Measurements from ENCODE around the gene UNC13C.

Gene UNC13C

DNA sequence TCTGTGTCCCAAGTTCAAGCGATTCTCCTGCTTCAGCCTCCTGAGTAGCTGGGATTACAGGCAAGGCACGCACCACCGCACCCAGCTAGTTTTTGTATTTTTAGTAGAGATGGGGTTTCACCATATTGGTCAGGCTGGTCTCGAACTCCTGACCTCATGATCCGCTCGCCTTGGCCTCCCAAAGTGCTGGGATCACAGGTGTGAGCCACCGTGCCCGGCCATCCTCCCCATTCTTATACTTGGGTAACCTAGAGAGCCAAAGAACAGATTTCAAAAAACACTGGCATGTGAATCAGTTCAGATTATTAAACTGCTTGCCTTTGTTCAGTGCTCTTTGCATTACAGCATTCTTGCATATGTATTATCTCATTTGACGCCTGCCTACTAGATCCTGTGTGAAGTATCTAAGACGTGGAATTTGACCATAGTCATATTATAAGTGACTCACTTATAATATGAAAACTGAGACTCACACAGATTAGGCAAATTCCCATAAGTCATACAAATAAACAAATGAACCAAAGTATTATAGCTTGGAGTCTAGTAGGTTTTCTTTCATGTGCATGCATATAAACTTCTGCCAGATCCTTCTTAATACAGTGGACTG is 123.5 kb downstream of the UNC13C start:
- DNase-seq (ENCODE audit: insufficient read length, low spot score) = no peak
- no peak for FAIRE-seq

DNA sequence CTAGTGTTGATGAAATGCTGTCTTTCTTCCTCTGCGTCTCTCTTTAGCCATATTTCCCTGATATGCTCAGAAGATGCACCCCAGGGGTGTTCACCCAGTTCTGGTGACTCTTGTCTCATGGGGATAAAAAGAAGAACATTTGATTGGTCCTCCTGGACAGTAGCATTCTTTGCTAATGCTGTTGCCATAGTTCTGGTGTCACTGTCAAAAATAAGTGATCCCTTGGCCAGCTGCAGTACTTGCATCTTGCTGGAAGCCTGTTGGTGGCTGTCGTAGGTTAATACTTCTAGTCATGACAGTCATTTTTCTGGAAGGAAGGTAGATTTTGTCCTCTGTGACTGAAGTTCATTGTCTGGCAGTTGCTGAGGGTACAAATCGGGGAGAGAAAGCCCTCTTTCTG is 124.5 kb downstream of the UNC13C start:
- FAIRE-seq (no peak), DNase-seq (ENCODE audit: insufficient read length, low spot score) (no peak)

DNA sequence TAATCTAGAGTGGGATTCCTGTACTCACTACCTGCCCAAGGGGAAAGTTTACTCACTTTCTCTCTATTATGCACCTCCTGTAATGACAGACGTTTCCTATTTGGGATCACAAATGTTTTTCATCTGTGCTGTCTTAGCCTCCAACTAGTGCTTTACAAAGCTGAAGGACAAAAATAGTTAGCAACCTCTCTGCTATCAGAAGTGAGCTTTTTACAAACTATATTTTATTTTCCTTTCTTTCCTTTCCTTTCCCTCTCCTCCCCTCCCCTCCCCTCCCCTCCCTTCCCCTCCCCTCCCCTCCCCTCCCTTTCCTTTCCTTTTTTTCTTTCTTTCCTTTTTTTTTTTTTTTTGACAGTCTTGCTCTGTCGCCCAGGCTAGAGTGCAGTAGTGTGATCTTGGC is 130.8 kb downstream of the UNC13C start:
- FAIRE-seq (no peak), DNase-seq (ENCODE audit: insufficient read length, low spot score) (no peak)

DNA sequence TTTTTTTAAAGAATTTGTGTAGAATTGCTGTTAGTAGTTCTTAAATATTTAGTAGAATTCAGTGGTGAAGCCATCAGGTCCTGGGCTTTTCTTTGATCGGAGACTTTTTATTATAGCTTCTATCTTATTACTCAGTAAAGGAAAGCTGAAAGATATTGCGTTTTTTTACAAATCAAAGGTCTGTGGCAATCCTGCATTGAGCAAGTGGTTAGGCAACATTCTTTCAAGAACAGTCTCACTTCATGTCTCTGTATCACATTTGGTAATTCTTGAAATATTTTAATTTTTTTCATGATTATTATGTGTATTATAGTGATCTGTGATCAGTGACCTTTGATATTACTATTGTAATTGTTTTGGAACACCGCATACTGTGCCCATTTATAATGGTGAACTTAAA is 140.8 kb downstream of the UNC13C start:
- no peak for FAIRE-seq
- no peak for DNase-seq (ENCODE audit: insufficient read length, low spot score)

DNA sequence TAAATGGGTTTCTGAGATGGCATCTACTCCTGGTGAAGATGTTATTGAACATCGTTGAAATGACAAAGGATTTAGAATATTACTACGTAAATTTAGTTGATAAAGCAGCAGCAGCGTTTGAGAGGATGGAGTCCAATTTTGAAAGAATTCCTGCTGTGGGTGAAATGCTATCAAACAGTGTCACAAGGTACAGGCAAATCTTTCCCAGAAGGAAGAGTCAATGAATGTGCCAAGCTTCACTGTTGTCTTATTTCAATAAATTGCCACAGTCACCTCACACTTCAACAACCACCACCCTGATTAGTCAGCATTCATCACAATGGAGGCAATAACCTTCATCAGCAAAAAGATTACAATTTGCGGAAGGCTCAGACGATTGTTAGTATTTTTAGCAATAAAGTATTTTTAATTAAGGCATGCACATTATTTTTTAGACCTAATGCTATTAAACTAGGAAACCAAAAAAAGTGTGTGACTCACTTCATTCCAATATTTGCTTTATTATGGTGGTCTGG is 142.8 kb downstream of the UNC13C start:
- FAIRE-seq (no peak), DNase-seq (ENCODE audit: insufficient read length, low spot score) (no peak)

DNA sequence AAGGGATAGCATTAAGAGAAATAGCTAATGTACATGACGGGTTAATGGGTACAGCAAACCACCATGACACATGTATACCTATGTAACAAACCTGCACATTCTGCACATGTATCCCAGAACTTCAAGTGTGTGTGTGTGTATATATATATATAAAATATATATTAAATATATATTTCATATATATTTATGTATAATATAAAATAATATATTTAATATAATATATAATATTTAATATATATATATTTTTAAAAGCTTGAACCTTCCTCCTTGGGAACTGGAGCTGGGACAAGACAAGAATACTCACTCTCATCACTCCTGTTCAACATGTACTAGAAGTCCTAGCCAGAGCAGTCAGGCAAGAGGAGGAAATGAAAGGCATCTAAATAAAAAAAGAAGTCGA is 149.3 kb downstream of the UNC13C start:
- FAIRE-seq = no peak
- no peak for DNase-seq (ENCODE audit: insufficient read length, low spot score)

DNA sequence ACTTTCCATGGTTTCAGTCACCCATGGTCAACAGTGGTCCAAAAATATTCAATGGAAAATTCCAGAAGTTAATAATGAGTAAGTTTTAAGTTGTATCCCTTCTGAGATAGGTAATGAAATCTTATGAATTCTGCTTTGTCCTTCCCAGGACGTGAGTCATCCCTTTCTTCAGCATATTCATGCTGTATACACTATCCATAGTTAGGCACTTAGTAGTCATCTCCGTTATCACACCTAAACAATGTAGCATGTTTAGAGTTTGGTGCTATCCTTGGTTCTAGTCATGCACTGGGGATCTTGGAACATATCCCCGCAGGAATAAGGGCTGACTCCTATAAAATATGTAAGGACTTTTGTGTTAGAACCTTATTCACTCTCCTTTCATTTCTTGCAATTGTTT is 153.2 kb downstream of the UNC13C start:
- FAIRE-seq (no peak), DNase-seq (ENCODE audit: insufficient read length, low spot score) (no peak)

DNA sequence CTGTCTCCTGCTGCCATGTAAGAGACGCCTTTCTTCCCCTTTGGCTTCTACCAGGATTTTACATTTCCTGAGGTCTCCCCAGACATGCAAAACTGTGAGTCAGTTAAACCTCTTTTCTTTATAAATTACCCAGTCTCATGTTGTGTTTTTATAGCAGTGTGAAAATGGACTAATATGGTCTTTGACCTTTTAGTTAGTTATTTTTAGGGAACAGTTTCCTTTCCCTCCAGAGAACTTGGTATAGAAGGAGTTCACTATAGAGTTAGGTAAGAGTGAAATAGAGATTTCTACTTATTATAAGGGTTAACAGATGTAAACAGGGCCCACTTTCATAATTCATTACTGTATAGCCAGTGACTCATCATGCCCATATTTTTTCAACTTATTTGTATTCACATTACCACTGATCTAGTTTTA is 170.9 kb downstream of the UNC13C start:
- FAIRE-seq (no peak), DNase-seq (ENCODE audit: insufficient read length, low spot score) (no peak)

DNA sequence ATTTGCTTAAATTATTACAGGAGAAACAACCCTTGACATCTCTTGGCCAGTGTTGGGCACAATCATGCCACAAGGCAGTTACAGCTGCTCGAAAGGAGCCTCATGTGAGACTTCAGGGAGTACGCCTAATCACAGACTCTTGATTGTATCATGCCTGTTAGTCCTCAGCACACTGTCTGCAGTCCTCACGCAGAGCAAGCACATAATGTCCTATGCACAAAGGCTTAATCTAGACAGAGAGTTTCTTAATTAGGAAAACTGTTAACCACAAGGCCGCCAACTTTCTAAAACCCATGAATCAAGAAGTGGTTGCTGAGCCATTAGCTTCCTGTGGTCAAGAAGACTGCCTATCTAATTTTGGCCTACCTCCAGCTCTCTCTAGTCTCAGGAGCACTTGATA is 172.0 kb downstream of the UNC13C start:
- FAIRE-seq = no peak
- no peak for DNase-seq (ENCODE audit: insufficient read length, low spot score)

DNA sequence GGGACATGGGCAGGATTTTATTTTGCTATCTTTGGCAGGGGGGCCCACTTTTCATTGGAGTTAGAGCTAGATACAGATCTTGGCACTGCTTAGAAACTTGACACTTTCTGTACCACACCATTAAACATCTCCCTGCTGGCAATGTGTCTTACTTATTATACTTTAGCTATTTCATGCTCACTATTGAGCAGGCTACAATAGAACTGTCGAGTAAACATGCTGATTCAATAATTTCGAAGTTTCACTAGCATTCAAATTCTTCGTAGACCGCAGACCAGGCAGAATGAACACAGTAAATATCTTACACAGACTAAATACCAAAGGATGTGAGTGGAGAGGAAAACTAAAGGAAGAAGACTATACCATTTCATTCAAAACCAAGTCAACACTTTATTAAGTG is 180.8 kb downstream of the UNC13C start:
- no peak for DNase-seq (ENCODE audit: insufficient read length, low spot score)
- no peak for FAIRE-seq

DNA sequence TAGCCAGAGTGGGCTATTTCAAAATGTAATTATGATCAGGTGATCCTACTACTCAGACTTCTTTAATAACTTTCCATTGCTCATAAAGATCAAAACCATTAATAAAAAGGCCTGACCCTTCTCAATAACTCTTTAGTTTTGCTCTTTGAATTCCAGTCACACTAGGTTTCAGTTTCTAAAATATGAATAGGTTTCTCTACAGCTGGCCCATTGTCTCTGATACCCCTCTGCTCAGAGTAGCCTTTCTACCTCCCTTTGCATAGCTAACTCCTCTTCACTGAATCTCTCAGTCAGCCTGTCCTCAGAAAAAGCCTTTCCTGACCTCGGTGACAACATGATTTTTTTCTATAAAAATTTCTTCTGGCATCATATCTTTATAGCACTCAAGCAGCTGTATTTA is 209.1 kb downstream of the UNC13C start:
- no peak for FAIRE-seq
- no peak for DNase-seq (ENCODE audit: insufficient read length, low spot score)

DNA sequence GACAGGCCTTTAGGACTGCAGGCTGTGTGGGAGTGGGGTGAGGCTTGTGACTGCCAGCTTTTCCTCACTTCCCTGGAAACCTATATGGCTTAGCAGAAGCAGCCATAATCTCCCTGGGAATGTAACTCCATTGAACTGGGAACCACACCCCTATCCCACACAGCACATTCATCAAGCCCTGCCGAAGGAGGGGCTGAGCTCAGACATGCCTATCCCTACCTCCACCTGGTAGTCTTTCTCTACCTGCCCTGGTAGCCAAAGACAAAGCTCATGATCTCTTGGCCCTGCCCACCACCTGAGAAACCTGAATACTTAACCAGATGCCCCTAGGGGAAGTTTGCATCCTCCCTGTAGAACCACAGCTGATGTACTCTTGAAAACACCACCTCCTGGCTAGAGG is 219.8 kb downstream of the UNC13C start:
- FAIRE-seq (no peak), DNase-seq (ENCODE audit: insufficient read length, low spot score) (no peak)

DNA sequence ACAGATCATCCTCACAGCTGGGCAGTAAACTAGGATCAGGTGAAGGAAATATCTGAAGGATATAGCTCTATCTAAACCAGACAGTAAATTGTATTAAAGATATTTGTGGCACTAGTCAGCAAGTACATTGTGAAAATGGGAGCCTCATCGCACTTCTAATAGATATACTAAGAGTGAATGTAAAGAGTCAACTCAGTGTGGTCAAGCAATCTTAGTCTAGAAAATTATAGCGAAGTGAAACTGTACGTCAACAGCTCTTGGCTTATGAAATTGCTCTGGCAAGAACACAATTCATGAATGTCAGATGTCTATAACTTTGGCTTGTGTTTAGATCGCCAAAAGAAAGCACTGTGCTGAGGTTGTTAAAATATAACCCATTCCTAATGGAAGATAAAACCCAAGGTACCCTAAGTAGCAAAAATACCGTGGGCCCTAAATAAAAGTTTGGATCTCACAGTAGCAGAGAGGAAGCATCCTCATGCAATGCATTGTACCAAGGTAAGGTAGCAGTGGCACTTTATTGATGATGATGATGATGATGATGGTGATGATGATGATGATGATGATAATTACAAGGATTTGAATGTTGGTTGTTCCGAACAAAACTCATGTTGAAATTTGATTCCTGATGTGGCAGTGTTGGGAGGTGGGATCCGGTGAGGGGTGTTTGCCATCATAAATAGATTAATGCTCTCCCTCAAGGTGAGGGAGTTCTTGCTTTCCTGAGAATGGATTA is 228.5 kb downstream of the UNC13C start:
- no peak for FAIRE-seq
- DNase-seq (ENCODE audit: insufficient read length, low spot score) = no peak

DNA sequence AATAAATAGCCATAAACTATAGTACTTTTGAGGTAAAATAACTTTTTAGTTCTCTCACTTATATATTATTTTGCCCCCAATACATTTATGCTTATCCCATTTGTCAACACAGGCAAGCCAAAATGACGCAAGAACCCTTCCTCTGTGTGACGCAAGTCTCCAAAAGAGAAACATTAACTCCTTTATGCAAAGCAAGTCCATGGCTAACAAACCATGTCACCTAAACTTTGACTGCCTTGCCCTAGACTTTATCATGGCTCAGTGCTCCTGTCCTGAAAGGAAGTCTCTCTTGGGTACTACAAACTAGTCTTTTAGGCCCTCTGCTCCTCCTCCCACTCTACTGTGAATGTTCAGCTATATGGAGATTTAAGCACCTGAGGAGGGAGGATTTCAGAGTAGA is 230.5 kb downstream of the UNC13C start:
- no peak for DNase-seq (ENCODE audit: insufficient read length, low spot score)
- FAIRE-seq = no peak

DNA sequence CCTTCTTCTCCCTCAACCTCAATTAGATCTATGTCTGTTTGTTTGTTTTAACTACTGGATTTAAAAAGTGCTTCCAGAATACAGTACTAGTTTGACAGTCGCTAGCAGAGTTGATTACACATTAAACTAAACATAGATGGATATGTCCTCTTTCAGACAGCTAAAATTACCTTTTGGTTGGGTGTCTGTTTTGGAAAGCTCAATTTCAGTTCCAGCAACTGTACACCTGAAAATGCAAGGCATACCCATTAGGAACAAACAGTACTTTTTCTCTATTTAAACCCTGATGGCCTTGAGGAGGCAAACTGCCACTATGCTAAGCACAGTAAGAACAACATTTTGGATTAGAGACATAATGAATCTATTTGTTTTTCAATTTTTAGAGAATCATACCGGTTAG is 234.4 kb downstream of the UNC13C start:
- FAIRE-seq (no peak), DNase-seq (ENCODE audit: insufficient read length, low spot score) (no peak)

DNA sequence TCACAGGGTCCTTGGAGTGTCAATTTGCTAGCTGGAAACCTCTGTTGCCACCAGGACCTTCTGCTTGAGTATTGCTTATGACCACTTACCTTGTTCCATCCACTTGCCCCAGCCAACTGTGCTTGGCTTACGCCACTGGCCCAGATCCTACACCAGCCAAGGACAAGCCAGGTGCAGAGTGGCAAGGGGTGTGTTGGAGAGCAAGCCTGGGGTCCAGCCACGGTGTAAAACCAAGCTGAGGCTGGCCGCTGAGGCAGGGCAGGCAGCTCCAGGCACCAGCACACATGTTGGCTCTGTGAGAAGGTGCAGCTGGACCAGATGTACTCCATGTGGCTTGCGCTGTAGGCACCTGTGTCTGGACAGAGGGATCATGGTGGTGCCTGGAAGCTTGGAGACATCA is 248.2 kb downstream of the UNC13C start:
- no peak for DNase-seq (ENCODE audit: insufficient read length, low spot score)
- FAIRE-seq = no peak

DNA sequence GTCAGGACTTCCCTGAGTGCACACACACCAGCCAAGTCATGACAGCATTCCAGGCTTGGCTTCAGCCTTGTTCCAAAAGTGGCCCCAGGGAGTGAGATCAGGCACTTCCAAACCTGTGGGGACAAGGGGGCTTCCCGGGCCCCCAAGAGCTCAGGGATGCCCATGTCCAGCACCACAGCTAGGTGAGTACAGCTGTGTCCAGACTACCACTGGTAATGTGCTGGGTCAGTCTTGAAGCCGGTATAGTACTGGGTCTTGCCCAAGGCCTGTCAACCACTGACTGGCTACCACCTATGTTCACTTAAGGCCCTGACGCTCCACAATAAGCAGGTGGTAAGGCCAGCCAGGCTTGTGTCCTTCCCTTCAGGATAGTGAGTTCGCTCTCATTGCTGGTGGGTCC is 249.3 kb downstream of the UNC13C start:
- DNase-seq (ENCODE audit: insufficient read length, low spot score) (no peak), FAIRE-seq (no peak)

DNA sequence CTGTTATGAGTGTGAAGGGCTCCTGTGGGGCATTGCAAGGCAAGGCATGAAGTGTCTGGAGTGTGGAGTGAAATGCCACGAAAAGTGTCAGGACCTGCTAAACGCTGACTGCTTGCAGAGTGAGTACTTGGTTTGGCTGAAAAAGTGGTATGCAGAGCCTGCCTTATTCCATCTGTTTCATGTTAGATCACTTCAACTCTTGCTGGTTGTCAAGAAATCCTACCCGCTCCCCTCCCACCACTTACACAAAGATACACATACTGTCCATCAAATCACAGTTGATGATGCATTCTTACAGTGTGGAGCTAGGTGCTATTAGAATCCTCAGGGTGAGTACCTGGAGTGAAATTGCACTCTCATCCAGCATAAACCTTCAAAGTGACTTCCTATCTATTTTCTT is 272.1 kb downstream of the UNC13C start:
- FAIRE-seq (no peak), DNase-seq (ENCODE audit: insufficient read length, low spot score) (no peak)

DNA sequence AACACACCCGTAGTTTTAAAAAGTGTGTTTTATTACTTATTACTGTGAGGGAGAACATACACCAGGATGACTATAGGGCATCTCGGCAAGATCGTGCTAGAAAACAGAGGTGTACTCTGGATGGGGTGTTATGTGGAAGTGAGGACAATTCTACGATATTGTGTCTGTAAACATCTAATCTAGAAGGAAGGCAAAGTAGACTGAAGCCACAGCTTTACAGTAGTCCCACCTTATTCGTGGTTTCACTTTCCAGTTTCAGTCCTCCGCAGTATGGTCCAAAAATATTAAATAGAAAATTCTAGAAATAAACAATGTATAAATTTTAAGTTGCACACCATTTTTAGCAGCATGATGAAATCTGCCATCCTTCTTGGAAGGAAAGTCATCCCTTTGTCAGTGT is 277.9 kb downstream of the UNC13C start:
- no peak for DNase-seq (ENCODE audit: insufficient read length, low spot score)
- FAIRE-seq = no peak

DNA sequence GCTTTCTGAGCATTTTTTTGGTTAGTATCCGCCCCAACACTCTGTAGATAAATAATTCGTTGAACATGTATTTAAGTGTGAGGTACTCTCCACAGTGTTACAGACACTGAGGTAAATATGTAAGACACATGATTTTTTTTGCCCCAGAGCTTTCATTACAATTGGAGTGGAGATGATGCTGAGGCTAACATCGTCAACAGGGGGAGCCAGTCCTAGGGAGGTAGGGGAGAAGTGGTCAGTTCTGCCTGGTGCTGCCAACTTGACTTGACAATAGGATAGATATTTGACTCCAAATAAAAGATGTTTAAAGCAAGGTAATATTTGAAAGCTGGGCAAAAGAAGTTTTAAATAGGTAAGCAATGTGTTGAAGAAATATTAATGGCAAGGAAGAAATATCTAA is 295.7 kb downstream of the UNC13C start:
- no peak for DNase-seq (ENCODE audit: insufficient read length, low spot score)
- FAIRE-seq = no peak

DNA sequence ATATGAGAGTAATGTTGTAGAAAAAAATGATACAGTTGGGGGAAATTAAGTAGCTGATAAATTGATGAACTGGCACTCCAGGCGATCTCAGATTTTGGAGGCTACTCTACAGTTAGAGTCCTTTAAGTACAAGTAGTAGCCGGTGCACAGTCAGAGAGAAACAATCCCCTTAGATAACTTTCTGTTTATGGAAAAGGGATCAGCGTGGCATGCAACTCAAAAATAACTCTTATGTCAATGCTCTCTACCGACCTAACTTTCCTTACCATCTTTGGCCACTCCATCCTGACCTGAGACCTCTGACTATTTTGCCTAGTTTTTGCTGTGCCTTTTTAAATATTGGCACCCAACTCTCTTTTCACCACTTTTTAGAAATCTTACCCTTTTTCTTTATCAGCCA is 299.6 kb downstream of the UNC13C start:
- no peak for FAIRE-seq
- DNase-seq (ENCODE audit: insufficient read length, low spot score) = no peak

DNA sequence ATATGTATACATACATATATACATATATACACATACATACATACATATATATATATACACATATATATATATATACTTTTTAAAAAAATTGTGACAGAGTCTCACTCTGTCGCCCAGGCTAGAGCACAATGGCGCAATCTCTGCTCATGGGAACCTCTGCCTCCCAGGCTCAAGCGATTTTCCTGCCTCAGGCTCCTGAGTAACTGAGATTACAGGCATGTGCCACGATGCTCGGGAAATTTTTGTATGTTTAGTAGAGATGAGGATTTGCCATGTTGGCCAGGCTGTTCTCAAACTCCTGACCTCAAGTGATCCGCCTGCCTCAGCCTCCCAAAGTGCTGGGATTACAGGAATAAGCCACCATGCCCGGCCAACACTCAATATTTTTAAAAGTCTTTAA is 302.5 kb downstream of the UNC13C start:
- DNase-seq (ENCODE audit: insufficient read length, low spot score) = no peak
- FAIRE-seq = no peak

Measured in HTR-8/SVneo (cell line).